ENCODE measurements around the gene TAS2R9.
"Not testable (repeated sequence)": the region's sequence is repeated elsewhere in the genome, so short reads cannot be mapped to it uniquely, and the experiment has no call there.

The TAS2R9 gene

DNA sequence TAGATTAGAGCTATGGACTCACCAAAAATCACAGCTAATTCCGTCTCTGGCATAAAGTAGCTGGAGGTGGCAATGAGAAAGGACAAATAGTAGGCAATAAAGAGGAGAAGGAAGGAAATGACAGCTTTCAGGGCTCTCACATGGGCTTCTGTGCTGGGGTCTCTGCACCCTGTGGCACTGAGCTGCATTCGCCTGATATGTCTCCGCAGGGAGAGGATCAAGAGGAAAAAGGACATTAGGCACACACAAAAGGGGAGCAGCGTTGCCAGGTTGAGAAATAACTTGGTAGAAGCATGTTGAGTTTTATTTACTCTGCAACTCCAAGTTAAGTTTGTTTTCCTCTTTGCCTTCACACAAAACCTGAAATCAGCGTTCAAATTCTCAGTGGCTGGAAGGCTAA, 8.2 kb downstream of the TAS2R9 start:
- no peak overlapping the region for H3K4me3 ChIP-seq (ENCODE audit: low read depth, low read length)
- no peak for TF ChIP-seq CTCF (IDR thresholded peaks at IDR 0.05; ENCODE audit: low read depth, low read length)

DNA sequence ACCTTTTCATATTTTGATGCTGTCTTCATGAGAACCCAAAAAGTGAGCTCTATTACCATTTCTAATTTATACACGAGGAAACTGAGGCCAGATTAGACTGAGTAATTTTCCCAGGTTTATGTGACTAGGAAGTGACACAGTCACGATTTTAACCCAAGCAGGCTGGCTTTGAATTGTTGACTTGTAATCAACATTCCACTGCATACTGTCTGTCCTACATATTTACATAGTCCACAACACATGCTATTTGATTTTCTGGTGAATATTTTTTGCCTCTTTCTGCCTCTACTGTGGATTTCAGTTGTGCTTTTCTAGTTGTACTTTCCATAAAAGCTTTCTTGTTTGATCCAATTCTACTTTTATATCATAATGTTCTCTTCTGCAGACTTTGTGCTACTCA, 15.7 kb downstream of the TAS2R9 start:
- no peak overlapping the region for H3K4me3 ChIP-seq (ENCODE audit: low read depth, low read length)
- TF ChIP-seq CTCF (IDR thresholded peaks at IDR 0.05; ENCODE audit: low read depth, low read length) = no peak

DNA sequence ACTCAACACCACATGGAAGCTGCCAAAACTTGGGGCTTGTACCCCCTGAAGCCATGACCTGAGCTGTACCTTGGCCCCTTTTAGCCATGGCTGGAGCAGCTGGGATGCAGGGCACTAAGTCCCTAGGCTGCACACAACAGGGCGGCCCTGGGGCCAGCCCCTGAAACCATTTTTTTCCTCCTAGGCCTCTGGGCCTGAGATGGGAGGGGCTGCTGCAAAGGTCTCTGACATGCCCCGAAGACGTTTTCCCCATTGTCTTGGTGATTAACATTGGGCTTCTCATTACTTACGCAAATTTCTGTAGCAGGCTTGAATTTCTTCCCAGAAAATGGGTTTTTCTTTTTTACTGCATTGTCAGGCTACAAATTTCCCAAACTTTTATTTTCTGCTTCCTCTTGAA, 18.2 kb downstream of the TAS2R9 start:
- H3K4me3 ChIP-seq (ENCODE audit: low read depth, low read length) = not testable (repeated sequence)

GRCh38 chr12:10783252-10783651, 26.7 kb downstream of the TAS2R9 start:
- TF ChIP-seq CTCF (IDR thresholded peaks at IDR 0.05; ENCODE audit: low read depth, low read length) = no peak
- no peak overlapping the region for H3K4me3 ChIP-seq (ENCODE audit: low read depth, low read length)

DNA sequence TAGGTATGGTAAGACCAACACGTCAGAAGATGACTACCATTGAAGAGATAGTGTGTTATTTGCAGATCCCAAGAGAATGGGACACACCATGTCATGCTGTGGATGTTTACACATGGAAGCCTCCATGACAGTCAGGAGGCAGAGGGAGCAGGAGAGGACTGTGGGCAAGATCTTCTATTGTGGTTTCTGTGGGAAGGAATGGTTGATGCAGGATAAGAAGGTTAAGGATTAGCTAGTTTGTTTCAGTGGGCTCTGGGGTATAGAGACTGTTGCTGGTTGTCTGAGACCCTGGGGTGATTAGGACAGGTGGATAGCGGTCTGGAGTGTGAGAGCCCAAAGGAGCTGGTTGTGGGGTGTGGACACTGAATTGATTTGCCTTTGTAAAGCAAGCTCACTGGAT, 30.9 kb downstream of the TAS2R9 start:
- no peak for TF ChIP-seq CTCF (IDR thresholded peaks at IDR 0.05; ENCODE audit: low read depth, low read length)

DNA sequence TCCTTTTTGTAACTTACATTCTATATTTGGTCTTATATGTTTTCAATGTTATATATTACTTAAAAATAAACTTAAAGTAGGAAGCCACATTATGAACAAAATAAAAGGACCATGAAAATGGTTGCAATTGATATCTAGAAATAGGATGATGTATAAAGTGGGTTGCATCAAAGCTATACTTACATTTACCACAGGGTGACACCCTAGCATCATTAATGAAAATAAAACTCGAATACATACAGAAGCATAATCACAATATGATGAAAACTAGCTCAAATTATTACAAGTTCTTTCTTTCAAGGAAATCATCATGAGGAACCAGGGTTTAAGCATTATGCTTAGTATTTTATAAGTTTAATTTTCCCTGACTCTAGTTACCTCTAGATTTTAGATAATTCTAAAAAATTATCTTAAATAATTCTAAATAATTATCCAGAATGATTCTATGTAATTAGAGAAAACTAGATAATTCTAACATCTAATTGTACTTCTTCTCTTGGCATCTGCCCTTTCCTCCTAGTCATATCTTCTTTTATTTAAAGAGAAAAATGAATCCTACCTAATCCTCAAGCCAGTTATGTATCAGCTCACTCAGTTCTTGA, 38.7 kb downstream of the TAS2R9 start:
- no peak overlapping the region for H3K4me3 ChIP-seq (ENCODE audit: low read depth, low read length)
- TF ChIP-seq CTCF (IDR thresholded peaks at IDR 0.05; ENCODE audit: low read depth, low read length) = peak; percentile 14; the same call in 1 of the 2 replicates

More for the DNA sequence above, 30.9 kb downstream of the TAS2R9 start:
- H3K4me3 ChIP-seq (ENCODE audit: low read depth, low read length) = no peak overlapping the region

- TF ChIP-seq CTCF (IDR thresholded peaks at IDR 0.05; ENCODE audit: low read depth, low read length) = no peak
Measured at GRCh38 chr12:10759657-10760056, 50.3 kb downstream of the TAS2R9 start.

More at GRCh38 chr12:10759657-10760056, 50.3 kb downstream of the TAS2R9 start:
- no peak overlapping the region for H3K4me3 ChIP-seq (ENCODE audit: low read depth, low read length)

Measured in WI38 (cell line).